ENCODE data around the gene MICAL3.

GRCh38 chr22:17870407-17870806 lies 154.0 kb downstream of the MICAL3 start:
- TF ChIP-seq, protein P1, sequence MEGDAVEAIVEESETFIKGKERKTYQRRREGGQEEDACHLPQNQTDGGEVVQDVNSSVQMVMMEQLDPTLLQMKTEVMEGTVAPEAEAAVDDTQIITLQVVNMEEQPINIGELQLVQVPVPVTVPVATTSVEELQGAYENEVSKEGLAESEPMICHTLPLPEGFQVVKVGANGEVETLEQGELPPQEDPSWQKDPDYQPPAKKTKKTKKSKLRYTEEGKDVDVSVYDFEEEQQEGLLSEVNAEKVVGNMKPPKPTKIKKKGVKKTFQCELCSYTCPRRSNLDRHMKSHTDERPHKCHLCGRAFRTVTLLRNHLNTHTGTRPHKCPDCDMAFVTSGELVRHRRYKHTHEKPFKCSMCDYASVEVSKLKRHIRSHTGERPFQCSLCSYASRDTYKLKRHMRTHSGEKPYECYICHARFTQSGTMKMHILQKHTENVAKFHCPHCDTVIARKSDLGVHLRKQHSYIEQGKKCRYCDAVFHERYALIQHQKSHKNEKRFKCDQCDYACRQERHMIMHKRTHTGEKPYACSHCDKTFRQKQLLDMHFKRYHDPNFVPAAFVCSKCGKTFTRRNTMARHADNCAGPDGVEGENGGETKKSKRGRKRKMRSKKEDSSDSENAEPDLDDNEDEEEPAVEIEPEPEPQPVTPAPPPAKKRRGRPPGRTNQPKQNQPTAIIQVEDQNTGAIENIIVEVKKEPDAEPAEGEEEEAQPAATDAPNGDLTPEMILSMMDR (IDR thresholded peaks at IDR 0.05): no peak
- no peak for TF ChIP-seq EZH2 (IDR thresholded peaks at IDR 0.05)

Data from neural progenitor cell (in vitro differentiated cells).